ENCODE data around the gene PCDHB2.

- TF ChIP-seq CTCF (IDR thresholded peaks at IDR 0.05; ENCODE audit: poor library complexity) (no peak), EZH2 (IDR thresholded peaks at IDR 0.05; ENCODE audit: borderline replicate concordance) (no peak), EZH2phosphoT487 (IDR thresholded peaks at IDR 0.05; ENCODE audit: low read depth, severe bottlenecking, unreplicated experiment) (no peak)
These were observed 837 bp downstream of the PCDHB2 start for GRCh38 chr5:141095263-141095641.

All from hepatocyte (in vitro differentiated cells).